Hepatocyte (in vitro differentiated cells): ENCODE results near the gene NEK4. TPM values are rescaled to one million over a fixed set of nuclear protein-coding genes. Genes with fewer than 3 reads are reported as not detected.

Experiments
- DNase-seq: peaks from one replicate; pipeline ENCODE4 v3.0.0-alpha.2; 2016; ENCODE audit warnings: low spot score
- H2AFZ ChIP-seq: fragments of 200-600 bp; sonication (generic); 2 replicates; pipeline ENCODE4 v1.6.0; 2016; ENCODE audit warnings: antibody characterized with exemption, mild to moderate bottlenecking
- H3K27ac ChIP-seq: fragments of 200-600 bp; sonication (generic); 2 replicates; pipeline ENCODE4 v1.5.1; 2016; ENCODE audit warnings: mild to moderate bottlenecking
- H3K27me3 ChIP-seq: fragments of 200-600 bp; sonication (generic); 2 replicates; pipeline ENCODE4 v1.6.1; 2016
- H3K36me3 ChIP-seq: fragments of 200-600 bp; sonication (generic); replicated peaks from 2 replicates; pipeline ENCODE4 v1.5.1; 2016; ENCODE audit warnings: low read depth; ENCODE audit not compliant: insufficient read depth
- H3K4me1 ChIP-seq: fragments of 200-600 bp; sonication (generic); 2 replicates; pipeline ENCODE4 v1.5.1; 2016; ENCODE audit warnings: mild to moderate bottlenecking, moderate library complexity; ENCODE audit not compliant: insufficient read depth
- H3K4me2 ChIP-seq: fragments of 200-600 bp; sonication (generic); 2 replicates; pipeline ENCODE4 v1.6.0; 2016
- H3K4me3 ChIP-seq: fragments of 200-600 bp; sonication (generic); 2 replicates; pipeline ENCODE4 v1.5.1; 2016; ENCODE audit warnings: mild to moderate bottlenecking
- H3K79me2 ChIP-seq: fragments of 200-600 bp; sonication (generic); 2 replicates; pipeline ENCODE4 v1.6.0; 2017; ENCODE audit warnings: mild to moderate bottlenecking
- H3K9me2 ChIP-seq: fragments of 200-600 bp; sonication (generic); replicated peaks from 2 replicates; pipeline ENCODE4 v1.6.0; 2017; ENCODE audit warnings: mild to moderate bottlenecking; ENCODE audit not compliant: insufficient read depth
- H3K9me3 ChIP-seq: fragments of 200-600 bp; sonication (generic); 2 replicates; pipeline ENCODE4 v1.5.1; 2016; ENCODE audit warnings: low read depth, mild to moderate bottlenecking
- H4K20me1 ChIP-seq: fragments of 200-600 bp; sonication (generic); 2 replicates; pipeline ENCODE4 v1.6.0; 2016; ENCODE audit warnings: mild to moderate bottlenecking; ENCODE audit not compliant: insufficient read depth, poor library complexity, severe bottlenecking
- CTCF ChIP-seq: fragments of 200-600 bp; sonication (generic); IDR thresholded peaks from 2 replicates; pipeline ENCODE4 v1.5.1; 2016; ENCODE audit warnings: antibody characterized with exemption, mild to moderate bottlenecking; ENCODE audit not compliant: poor library complexity
- EZH2 ChIP-seq: fragments of 200-600 bp; sonication (generic); IDR thresholded peaks from 2 replicates; pipeline ENCODE4 v1.6.1; 2016; ENCODE audit warnings: antibody characterized with exemption, mild to moderate bottlenecking, borderline replicate concordance
- EZH2phosphoT487 ChIP-seq: fragments of 200-600 bp; sonication (generic); IDR thresholded peaks from one replicate; pipeline ENCODE4 v1.6.1; 2018; ENCODE audit warnings: antibody characterized with exemption, mild to moderate bottlenecking, low read depth, moderate library complexity; ENCODE audit not compliant: unreplicated experiment, severe bottlenecking
- WGBS: methylation state at CpG from one replicate; pipeline ENCODE4 v1.1.6; 2016; ENCODE audit warnings: low lambda C conversion rate; ENCODE audit errors: missing lambda C conversion rate; 5-methylcytosine and 5-hydroxymethylcytosine counted together
- polyA plus RNA-seq: library from polyadenylated mRNA; unstranded; fragments of >200 nt; fragmentation: Nextera tagmentation; extraction: Ambion mirVana; gene quantifications from 2 replicates; pipeline ENCODE4 v1.2.1, GENCODE V29; 2016
- total RNA-seq: library from RNA; depleted of rRNA; stranded (reverse); fragments of >200 nt; gene quantifications from 2 replicates; pipeline ENCODE4 v1.2.3, GENCODE V29; 2014

Gene NEK4
- total and polyA plus RNA-seq, 2 experiments from 2014 or later: 8.0 to 19.2 TPM

GRCh38 chr3:52783211-52783555 lies 12.4 kb upstream of the NEK4 start:
- TF ChIP-seq CTCF: no peak
- TF ChIP-seq EZH2phosphoT487: no peak
- no peak for TF ChIP-seq EZH2
- Histone ChIP-seq H3K36me3 (no peaks in the 10 kb centered on the region), H3K9me2 (no peaks in the 10 kb centered on the region), H3K27me3 (no peaks in the 10 kb centered on the region), H2AFZ (no peak overlapping the region), H3K9me3 (no peaks in the 10 kb centered on the region), H3K4me3 (no peak overlapping the region), H4K20me1 (no peaks in the 10 kb centered on the region), H3K4me1 (no peaks in the 10 kb centered on the region), H3K4me2 (no peak overlapping the region), H3K27ac (no peak overlapping the region), H3K79me2 (no peaks in the 10 kb centered on the region)
- DNase-seq: no peak
- 92% methylated on average over 3 of the region's 3 CpGs for WGBS

- H3K9me2 ChIP-seq: no peaks in the 10 kb centered on the region
- H3K27me3 ChIP-seq: no peaks in the 10 kb centered on the region
- no peak overlapping the region for H3K4me3 ChIP-seq
- H3K27ac ChIP-seq: no peak overlapping the region
- H3K36me3 ChIP-seq: no peaks in the 10 kb centered on the region
- no peak for DNase-seq
- H3K4me2 ChIP-seq: no peak overlapping the region
- no peaks in the 10 kb centered on the region for H4K20me1 ChIP-seq
- 77% methylated on average over 12 of the region's 12 CpGs for WGBS
- H2AFZ ChIP-seq: no peak overlapping the region
- no peaks in the 10 kb centered on the region for H3K4me1 ChIP-seq
- H3K9me3 ChIP-seq: no peaks in the 10 kb centered on the region
- TF ChIP-seq CTCF (no peak), EZH2phosphoT487 (no peak), EZH2 (no peak)
- H3K79me2 ChIP-seq: no peaks in the 10 kb centered on the region
Observed at GRCh38 chr3:52782412-52783210, 11.9 kb upstream of the NEK4 start.

GRCh38 chr3:52781741-52782140 lies 11.0 kb upstream of the NEK4 start:
- Histone ChIP-seq H3K4me2 (no peak overlapping the region), H3K27me3 (no peaks in the 10 kb centered on the region), H3K27ac (no peak overlapping the region), H2AFZ (no peak overlapping the region), H3K9me3 (no peaks in the 10 kb centered on the region), H3K4me3 (no peak overlapping the region), H3K79me2 (no peaks in the 10 kb centered on the region), H3K4me1 (no peaks in the 10 kb centered on the region), H3K9me2 (no peaks in the 10 kb centered on the region), H4K20me1 (no peaks in the 10 kb centered on the region), H3K36me3 (no peaks in the 10 kb centered on the region)
- TF ChIP-seq EZH2 (no peak), CTCF (no peak), EZH2phosphoT487 (no peak)
- DNase-seq: no peak
- WGBS: 76% methylated on average over 13 of the region's 13 CpGs
